GM23248 (cell line): ENCODE data around the gene MUC15.

Experiments
- EZH2 ChIP-seq: fragments of 200-600 bp; sonication (generic); IDR thresholded peaks from 2 replicates; pipeline ENCODE4 v1.6.1; 2018; ENCODE audit warnings: antibody characterized with exemption, mild to moderate bottlenecking; ENCODE audit not compliant: insufficient read depth, poor library complexity, severe bottlenecking
- EZH2phosphoT487 ChIP-seq: fragments of 200-600 bp; sonication (generic); IDR thresholded peaks from 2 replicates; pipeline ENCODE4 v1.6.1; 2018; ENCODE audit warnings: antibody characterized with exemption, moderate library complexity, mild to moderate bottlenecking, low read depth; ENCODE audit not compliant: insufficient read depth

DNA sequence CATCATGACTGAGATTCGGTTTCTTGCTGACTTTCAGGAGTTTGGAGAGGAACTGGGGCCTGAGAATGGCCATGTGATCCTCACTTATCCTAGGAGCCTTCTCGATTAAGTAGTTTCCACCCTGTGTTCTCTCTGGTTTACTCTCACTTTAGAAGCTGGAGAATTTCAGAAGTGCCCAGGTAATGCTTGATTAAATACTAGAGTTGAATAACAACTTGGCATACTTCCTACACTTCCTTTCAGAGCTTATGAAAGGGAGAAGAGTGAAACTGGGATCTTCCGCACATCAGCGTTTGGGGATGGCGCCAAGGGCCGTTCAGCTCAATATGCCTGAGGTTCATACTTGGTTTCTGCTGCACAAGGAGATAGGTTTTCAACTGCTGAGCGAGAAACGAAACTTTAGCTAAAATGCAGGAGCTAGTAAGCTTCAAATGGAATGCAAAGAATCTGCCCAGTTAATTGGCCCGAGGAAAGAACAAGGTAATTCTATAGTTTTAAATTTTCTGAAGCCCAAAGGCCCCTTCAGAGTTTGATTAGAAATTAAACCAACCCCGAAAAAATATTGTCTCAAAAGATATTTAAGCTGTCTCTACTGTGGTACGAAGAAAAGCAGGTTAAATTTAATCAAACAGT lies 823 bp upstream of the MUC15 start:
- TF ChIP-seq EZH2, result no peak
- no peak for TF ChIP-seq EZH2phosphoT487
